GM12891 (cell line): ENCODE data around the gene TRPT1.

ENCODE experiments used
- POLR2A ChIP-seq: IDR thresholded peaks from 2 replicates; pipeline ENCODE4 v1.6.1; 2011; ENCODE audit warnings: low read depth, low read length, control low read depth
- POLR2AphosphoS5 ChIP-seq: IDR thresholded peaks from 2 replicates; pipeline ENCODE4 v1.6.1; 2011; ENCODE audit warnings: low read depth, low read length, control low read depth

DNA sequence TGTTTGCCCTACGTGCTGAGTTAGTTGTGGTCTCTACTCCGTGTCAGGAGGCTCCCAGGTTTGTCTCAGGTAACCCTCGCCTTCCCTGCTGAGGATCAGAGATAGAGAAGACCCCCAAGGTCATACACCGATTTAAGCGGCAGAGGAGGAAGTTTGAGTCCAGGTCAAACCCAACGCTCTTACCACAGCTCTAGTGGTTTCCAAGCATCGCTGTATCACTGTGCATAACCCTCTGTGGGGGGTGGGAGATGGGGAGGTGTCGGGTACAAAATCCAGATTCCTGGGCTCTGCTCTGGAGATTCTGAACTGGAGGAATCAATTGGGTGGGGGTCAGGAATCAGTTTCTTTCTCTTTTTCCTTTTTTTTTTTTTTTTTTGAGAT, 5.0 kb upstream of the TRPT1 start:
- no peak for TF ChIP-seq POLR2A
- TF ChIP-seq POLR2AphosphoS5: no peak
